ENCODE results near the gene SGSM1.
A peak's percentile ranks its signal among the peaks of the same experiment; 100 is the strongest.

SGSM1 gene

DNA sequence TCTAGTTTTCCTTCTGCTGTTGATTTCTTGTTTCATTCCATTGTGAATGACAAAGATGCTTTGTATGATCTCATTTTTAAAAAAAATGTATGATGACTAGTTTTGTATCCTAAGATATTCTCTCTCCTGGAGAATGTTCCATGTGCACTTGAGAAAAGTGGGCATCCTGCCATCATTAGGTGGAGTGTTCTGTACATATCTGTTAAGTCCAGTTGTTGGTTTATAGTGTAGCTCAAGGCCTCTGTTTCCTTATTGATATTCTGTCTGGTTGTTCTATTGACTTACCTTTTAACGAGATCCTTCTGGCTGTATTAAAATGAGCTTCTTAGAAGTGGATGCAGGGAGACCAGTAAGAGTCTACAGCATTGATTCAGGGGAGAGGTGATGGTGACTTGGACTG lies 35.2 kb downstream of the SGSM1 start:
- DNase-seq = no peak

DNA sequence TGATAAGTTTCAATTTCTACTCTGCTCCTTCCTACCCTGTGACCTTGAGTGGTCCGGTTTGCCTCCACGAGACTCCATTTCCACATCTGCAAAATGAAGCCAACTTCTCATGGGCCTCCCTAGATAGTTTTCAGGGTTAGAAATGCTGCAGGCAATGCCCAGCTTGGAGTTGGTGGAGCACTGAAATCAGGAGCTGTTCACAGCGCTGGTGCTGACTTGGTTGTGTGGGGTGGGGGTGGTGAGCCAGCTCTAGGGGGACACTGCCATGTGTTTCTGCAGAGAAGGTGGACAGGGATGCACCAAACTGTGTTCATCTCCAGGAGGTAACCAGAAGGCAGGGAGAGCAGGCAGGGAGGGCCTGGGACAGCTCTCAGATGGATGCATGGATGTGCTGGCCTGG lies 37.0 kb downstream of the SGSM1 start:
- DNase-seq = no peak

DNA sequence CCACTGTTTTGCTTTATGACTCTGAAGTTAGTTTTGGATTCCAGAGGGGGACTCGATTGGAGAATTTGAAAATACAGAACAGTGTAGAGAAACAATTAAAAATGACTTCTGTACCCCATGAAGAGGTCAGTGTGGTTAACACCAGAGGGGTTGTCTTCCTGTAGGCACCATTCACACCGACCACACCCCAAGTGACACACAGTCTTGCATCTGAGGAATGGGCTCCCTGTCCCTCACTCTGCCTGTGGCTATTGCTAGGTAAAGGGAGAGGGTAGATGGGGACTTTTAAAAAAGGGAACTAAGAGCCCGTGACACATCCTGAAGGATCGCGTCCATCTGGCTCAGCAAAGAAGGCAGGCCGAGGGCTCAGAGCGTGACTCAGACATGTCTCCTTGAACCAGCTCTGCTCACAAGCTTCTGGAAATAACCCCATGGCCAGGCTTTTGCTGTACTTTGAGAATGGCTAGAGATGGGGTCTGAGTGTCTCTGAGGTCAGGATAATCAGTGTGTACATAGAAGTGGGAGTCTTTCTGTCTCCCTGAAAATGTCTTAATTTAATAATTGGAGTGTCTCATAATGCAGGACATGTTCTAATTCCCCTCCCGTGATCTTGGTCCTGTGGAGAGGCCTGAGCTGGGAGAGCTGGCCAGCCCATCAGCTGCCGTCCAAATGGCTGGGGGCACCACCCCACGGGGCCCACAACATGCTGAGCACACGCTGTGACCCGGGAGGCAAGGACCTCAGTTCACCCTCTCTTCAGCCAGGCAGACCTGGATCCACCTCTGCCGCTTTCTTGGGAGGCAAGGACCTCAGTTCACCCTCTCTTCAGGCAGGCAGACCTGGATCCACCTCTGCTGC lies 39.3 kb downstream of the SGSM1 start:
- no peak for DNase-seq

DNA sequence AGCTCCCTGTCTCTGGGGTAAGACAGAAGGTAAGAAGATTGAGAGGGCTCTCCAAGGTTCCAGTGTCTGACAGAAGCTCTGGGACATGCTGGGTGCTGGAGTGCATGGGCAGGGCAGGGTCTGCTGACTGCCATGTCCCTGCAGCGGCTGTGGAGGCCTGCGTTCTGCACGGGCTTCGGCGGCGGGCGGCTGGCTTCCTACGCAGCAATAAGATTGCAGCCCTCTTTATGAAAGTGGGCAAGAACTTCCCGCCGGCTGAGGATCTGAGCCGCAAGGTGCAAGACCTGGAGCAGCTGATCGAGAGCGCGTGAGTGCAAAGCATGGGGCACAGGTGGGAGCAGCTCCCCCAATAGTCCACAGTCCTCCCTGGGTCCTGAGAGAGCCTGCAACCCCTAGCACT lies 41.5 kb downstream of the SGSM1 start:
- no peak for DNase-seq

DNA sequence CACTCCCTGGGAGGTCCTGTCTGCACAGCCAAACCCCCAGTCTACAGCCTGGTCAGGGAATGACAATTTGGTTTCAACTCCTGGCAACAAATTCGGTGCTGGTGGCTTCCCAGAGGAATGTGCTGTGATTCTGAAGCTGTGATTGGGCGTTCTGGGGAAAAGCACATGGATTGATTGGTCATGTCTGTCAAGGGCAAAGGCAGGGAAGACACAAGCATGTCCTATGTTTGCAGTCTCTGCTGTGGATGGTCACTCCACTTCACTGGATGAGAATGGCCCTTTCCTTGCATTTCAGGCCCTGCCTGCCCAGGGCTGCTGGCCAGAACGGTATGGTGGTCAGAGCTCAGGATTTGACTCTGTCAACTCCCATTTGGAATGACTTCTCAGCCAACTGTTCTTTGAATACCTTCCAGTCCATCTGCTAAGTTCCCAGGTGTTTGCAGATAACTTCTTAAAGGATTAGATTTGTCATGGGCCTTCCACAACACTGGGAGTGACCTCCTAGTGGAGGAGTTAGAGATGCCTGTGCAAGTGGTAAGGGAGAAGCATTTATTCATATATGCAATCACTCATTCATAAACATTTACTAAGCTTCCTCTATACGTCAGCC lies 42.7 kb downstream of the SGSM1 start:
- DNase-seq = no peak

DNA sequence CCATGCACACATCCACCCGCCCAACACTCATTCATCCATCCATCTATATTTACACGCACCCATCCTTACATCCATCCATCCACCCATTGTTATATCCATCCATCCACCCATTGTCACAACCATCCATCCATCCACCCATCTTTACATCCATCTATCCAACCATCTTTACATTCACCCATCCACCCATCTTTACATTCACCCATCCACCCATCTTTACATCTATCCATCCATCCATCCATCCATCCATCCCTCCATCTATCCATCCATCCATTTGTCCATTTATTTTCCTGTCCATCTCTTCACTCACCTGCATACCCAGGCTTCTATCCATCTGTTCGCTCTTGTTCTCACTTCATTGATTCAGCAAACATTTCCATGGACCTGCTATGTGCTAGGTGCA lies 49.8 kb downstream of the SGSM1 start:
- DNase-seq = no peak

DNA sequence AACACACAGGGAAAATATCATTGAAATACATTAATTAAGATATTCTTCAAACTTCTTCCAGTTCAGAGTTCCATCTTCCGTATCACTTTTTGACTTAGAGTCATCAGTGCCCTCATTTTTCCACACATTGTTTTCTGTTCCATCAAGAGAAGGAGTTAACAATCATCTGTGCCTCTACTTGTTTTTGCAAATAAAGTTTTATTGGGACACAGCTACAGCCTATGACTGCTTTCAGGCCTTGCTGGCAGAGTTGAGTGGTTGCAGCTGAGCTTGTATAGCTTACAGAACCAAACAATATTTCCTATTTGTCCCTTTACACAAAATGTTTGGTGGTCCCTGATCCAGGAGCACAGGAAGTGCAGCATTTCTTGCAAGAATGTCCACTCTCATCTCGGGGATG lies 51.6 kb downstream of the SGSM1 start:
- DNase-seq = no peak

DNA sequence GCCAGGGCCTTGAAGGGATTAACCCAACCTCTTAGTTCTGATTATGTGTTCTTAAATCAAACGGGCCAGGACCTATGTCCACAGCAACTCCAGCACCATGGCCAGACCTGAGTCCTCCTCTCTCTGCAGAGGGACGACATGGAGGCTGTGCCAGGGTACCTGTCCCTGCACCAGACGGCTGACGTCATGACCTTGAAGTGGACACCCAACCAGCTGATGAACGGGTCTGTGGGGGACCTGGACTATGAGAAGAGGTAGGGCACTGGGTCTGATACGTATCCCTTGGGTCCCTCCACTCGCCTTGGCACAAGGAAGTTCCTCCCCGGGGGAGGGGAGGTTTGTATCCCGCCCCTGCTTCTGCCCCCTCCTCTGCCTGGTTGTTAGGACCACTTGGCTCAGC lies 53.6 kb downstream of the SGSM1 start:
- DNase-seq = no peak

DNA sequence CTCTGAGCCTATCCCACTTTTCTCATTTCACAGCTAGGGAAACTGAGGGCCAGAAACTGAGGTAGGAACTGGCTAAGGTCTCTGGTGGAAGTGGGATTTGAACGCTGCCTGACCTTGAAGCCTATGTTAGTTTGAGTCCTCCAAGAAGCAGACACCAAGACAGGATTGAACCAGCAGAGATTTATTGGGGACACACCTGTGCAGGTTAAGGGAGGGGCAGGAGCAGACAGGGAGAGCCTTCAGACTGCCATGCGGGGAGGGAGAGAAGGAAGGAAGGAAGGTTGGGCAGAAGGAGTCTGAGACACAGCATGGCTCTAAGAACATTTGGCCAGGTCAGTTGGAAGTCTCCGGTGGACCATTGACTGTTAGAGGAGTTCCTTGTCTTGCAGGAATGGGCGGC lies 59.5 kb downstream of the SGSM1 start:
- DNase-seq = no peak

DNA sequence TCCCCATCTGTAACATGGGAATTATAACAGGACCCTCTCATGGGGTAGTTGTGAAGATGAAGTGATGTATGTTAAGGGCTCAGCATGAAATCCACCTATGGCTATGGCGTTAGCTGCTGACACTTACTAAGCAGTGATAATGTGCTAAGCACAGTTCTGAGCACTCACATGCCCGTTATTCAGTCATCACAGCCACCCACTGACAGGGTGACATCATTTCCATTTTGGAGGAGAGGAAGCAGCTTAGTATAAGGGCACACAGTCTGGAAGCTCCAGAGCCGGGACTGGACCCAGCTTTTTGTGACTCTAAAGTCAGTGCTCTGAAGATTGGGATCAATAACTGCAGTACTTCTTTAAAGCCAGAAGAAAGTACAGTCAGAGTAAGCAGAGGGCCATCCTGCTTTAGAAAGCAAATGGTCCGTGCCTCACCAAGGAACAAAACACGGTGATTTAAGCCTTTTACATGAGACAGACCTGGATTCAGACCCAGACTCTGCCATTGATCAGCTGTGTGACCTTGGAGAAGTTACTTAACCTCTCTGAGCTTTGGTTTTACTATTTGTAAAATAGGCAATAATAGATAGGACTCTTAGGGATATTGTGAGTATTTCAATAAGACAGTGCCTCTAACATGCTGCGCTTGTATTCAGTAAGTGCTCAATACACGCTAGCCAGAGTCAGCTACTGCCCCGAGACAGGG lies 61.5 kb downstream of the SGSM1 start:
- DNase-seq = no peak

DNA sequence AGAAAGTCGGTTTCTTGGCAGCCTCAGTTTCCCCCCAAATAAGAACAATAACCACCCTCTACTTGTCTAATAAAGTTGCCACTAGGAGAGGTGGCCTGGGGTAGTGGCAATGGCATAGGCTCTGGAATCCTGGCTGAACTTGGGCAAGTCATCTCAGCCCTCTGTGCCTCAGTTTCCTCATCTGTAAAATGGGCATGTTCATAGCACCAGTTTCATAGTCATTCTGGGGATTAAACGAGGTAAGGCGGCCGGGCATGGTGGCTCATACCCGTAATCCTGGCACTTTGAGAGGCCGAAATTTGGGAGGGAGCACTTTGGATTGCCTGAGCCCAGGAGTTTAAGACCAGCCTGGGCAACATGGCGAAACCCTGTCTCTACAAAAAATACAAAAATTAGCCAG lies 63.0 kb downstream of the SGSM1 start:
- no peak for DNase-seq

DNA sequence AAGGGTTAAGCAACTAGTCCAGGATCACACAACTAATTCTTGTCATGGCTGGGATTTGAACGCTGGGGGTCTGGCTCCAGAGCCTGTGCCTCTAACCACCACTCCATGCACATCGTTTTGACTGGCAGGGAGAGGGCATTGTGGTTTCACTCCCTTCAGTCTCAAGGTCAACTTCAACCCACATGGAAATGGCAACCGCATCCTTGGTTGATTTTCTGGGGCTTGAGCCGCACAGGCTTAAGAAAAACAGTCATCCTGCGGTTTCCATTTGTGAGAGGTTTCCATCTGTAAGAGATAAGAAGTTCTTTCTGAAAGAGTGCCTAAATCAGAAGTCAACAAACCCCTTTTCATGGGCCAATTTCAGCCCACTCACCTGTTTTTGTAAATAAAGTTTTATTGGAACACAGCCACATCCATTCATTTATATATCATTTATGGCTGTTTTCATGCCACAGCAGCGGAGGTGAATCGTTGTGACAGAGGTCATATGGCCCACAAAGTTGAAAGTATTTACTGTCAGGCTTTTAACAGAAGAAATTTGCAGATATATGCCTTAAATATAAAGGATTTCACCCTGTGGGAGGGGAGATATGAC lies 65.7 kb downstream of the SGSM1 start:
- no peak for DNase-seq

DNA sequence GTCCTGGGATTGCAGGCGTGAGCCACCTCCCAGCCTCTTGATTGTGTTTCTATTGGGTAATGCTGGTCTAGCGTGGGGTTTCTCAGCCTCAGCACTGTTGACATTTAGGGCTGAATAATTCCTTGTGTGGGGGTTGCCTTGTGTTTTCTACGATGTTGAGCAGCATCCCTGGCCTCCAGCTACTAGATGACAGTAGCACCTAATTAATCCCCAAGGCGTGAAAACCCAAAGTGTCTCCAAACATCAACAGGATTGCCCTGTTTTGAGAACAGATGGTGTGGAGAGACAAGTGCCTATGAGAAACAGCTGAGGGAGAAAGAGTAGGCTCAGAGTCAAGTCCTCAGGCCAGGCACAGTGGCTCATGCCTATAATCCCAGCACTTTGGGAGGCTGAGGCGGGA lies 67.2 kb downstream of the SGSM1 start:
- DNase-seq = no peak

DNA sequence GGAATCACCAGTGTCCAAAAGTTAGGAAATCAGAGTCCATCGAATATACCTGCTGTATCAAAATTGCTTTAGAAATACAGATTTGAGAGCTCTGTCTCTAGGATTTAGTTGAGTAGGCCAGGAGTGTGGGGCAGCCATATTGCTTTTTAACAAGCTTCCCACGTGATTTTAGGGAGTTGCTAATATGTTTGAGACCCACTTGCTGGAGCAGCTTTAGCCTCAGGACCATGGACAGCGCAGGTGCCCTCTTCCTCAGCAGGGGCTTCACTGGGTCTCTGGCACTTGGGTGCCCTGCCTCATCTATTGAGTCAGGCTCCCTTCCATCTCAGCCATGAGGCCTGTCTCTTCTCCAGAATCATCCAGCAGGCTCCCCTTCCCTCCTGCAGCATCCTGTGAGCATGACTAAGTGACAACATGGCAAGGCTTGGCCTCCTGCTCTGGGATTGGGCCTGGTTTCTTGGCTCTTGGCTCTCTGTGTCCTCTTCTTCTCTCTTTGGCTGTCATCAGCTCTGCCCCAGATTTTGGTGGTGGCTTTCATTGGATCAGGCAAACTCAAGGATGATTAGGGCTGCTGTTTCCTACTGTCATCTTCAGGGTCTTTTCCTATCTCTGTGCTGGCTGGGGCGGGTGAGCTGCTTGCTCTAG lies 70.0 kb downstream of the SGSM1 start:
- peak; percentile 4 for DNase-seq

DNA sequence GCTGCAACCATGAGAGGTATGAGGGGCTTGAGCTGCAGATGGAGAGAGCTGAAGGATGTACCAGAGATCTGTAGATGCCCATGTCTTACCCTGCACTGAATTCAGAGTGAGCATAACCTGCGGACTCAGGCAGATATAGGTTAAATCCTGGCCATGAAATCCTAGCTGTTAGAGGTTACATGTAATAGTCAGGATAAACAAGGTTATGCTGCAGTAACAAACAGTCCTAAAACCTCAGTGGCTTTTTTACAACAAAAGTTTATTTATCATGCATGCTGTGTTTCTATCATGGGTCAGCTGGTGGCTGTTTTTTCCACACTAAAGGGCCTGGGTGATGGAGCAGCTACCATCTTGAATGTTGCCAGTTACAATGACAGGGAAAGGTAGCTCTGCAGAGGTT lies 70.7 kb downstream of the SGSM1 start:
- no peak for DNase-seq

DNA sequence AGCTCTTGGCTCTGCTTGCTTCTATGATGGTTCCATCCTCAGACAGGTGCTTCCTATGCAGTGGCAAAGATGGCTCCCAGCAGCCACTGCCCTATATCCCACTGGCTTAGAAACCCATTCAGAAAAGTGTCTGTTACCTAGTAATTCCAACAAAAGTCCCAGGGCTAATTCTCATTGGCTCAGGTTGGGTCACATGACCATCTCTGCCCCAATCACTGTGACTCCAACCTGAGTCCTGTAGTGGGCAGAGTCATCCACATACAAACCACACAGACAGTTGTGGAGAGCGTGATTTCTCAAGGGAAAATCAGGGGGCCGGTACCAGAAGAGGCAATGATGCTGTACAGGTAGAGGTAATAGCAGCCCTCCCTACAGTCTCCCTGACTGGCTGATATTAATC lies 73.0 kb downstream of the SGSM1 start:
- DNase-seq = no peak

DNA sequence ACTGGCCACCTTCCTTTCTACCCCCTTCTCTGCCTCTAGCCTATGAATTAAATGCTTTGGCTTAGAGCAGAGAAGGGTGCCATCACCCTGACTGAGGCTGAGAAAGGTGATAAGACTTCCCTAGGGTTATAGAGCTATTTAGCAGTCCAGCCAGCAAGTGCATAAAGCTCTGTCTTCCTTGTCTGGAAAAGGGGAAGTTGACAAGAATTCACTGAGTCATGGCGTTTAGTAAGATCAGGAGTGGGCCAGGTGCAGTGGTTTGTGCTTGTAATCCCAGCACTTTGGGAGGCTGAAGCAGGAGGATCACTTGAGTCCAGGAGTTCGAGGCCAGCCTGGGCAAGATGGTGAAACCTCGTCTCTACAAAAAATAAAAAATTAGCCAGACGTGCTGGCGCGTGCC lies 77.4 kb downstream of the SGSM1 start:
- no peak for DNase-seq

DNA sequence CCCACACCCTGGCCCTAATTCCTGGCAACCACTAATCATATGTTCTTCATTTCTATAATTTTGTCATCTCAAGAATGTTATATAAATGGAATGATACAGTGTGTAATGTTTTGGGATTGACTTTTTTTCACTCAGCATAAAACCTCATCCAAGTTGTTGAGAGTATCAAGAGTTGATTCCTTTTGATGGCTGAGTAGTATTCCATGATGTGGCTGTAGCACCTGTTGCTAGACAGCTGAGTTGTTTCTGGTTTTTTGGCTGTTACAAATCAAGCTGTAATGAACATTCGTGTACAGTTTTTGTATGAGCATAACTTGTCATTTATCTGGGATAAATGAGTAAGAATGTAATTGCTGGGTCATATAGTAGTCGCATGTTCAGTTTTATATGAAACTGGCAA lies 81.2 kb downstream of the SGSM1 start:
- no peak for DNase-seq

DNA sequence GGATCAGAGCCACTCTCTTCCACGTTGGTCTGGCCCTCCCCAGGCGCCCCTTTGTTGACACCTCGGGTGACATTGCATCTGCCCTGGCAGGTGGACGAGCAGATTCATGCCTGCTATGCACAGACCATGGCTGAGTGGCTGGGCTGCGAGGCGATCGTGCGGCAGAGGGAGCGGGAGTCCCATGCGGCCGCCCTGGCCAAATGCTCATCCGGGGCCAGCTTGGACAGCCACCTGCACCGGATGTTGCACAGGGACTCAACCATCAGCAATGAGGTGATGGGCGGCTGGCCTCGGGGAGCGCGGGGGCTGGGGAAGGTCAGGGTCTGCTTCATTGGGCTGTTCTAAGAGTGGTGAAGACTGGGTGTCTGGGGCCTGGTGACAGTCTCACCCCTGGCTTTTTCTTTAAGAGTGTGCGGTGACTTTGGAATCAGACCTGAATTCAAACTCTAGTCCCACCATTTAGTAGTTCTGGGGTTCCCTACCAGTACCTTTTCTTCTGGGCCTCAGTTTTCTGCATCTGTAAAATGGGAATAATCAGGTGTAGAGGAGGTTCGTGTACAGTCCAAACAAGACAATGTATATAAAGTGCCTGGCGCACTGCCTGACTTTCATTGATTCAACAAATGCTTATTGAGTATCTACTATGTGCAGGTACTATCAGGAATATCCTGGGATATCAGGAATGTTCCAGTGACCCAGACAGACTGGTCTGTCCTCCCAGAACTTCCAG lies 87.5 kb downstream of the SGSM1 start:
- DNase-seq = no peak

DNA sequence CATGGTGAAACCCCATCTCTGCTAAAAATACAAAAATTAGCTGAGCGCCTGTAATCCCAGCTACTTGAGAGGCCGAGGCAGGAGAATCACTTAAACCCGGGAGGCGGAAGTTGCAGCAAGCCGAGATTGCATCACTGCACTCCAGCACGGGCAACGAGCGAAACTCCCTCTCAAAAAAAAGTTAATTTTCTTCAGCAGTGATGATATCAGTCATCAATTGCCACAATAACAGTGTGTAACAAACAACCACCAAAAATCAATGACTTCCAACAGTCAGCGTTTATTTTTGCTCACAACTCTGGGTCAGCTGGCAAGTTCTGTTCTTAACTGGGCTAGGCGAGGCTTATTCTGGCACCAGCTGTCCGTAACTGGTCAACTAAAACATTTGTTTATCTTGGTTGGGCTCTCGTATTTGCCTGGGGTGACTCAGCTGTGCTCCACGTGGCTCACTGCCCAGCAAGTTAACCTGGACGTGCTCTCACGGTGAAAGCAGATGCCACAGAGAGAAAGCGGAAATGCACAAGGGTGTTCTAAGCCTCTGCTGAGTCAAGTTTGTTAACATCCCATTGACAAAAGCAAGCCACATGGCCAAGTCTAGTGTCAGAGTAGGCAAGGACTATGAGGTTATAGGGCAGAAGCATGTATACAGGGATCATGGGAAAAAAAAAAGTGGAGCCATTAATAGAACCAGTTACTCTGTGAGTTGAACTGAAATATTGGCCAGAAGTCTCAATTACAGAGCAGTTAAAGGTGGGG lies 88.4 kb downstream of the SGSM1 start:
- DNase-seq = peak; percentile 65

DNA sequence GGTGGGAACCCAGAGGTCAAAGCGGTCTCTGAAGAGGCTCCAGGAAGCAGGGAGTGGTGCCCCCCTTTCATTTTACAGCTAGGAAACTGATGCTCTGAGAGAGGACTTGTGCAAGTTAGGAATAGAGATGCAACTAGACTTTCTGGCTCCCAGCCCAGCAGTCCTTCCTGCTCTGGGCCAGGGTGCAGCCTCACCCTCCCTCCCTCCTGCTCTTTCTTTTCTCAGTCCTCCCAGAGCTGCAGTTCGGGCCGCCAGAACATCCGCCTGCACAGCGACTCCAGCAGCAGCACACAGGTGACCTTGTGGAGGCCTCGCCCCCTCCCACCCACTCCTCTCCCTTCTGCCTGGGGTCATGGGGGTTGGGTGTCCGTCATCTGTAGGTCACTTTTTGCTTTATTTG lies 89.0 kb downstream of the SGSM1 start:
- peak; percentile 11 for DNase-seq

DNA sequence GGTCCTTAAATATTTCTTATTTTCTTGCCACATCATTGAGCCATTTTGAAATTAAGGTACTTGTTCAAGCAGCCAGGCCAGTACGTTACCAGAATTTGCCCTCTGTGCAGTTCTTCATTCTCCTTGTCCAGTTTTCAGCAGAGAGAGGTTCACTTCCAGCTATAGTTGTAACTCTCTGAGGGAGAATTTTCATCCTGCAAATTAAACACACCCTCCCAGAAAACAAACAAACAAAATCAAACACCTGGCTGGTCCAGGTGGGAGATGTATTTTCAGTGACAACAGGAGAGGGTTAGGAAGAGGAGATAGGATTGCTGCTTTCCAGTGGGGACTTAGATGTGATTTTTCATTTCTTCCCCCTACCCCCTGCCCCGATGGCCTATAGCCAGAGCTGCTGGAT lies 95.4 kb downstream of the SGSM1 start:
- DNase-seq = no peak

All from fibroblast of skin of right biceps (primary cell).